DOHH2 (cell line): ENCODE results near the gene TNFSF8.

ENCODE experiments used
- H3F3A ChIP-seq: fragments of 200-600 bp; sonication (generic), shearing (Covaris generic); 2 replicates; pipeline ENCODE4 v1.6.0; 2016; ENCODE audit warnings: antibody characterized with exemption, mild to moderate bottlenecking; ENCODE audit not compliant: control insufficient read depth, insufficient read depth
- H3K27ac ChIP-seq: fragments of 200-600 bp; sonication (generic); 2 replicates; pipeline ENCODE4 v1.5.1; 2014; ENCODE audit warnings: low read depth, mild to moderate bottlenecking, low read length, moderate library complexity
- H3K27me3 ChIP-seq: fragments of 200-600 bp; sonication (generic); 2 replicates; pipeline ENCODE4 v1.6.1; 2014; ENCODE audit warnings: mild to moderate bottlenecking, low read length, mixed read lengths; ENCODE audit not compliant: control insufficient read depth
- H3K36me3 ChIP-seq: fragments of 200-600 bp; sonication (generic); 2 replicates; pipeline ENCODE4 v1.6.1; 2014; ENCODE audit warnings: mild to moderate bottlenecking, low read length, moderate library complexity, mixed read lengths; ENCODE audit not compliant: control insufficient read depth
- H3K4me1 ChIP-seq: fragments of 200-600 bp; sonication (generic); 2 replicates; pipeline ENCODE4 v1.6.1; 2014; ENCODE audit warnings: mild to moderate bottlenecking, low read length, mixed read lengths; ENCODE audit not compliant: control insufficient read depth
- H3K4me2 ChIP-seq: fragments of 200-600 bp; sonication (generic); 2 replicates; pipeline ENCODE4 v1.6.0; 2014; ENCODE audit warnings: mild to moderate bottlenecking, low read length, moderate library complexity
- H3K4me3 ChIP-seq: fragments of 200-600 bp; sonication (generic); 2 replicates; pipeline ENCODE4 v1.5.1; 2014; ENCODE audit warnings: mild to moderate bottlenecking, low read length, mixed read lengths
- H3K79me2 ChIP-seq: fragments of 200-600 bp; sonication (generic); 2 replicates; pipeline ENCODE4 v1.6.1; 2014; ENCODE audit warnings: mild to moderate bottlenecking, low read length, mixed read lengths; ENCODE audit not compliant: control insufficient read depth
- H3K9me2 ChIP-seq: fragments of 200-600 bp; sonication (generic); replicated peaks from 2 replicates; pipeline ENCODE4 v1.6.1; 2014; ENCODE audit warnings: mild to moderate bottlenecking, low read length, mixed read lengths; ENCODE audit not compliant: control insufficient read depth
- H3K9me3 ChIP-seq: fragments of 200-600 bp; sonication (generic); 2 replicates; pipeline ENCODE4 v1.6.1; 2014; ENCODE audit warnings: antibody characterized with exemption, low read length, mixed read lengths; ENCODE audit not compliant: control insufficient read depth, insufficient read depth
- H4K20me1 ChIP-seq: fragments of 200-600 bp; sonication (generic); 2 replicates; pipeline ENCODE4 v1.6.0; 2014; ENCODE audit warnings: low read depth, mild to moderate bottlenecking, antibody characterized with exemption, low read length, moderate library complexity; ENCODE audit not compliant: control insufficient read depth, insufficient read depth
- CTCF ChIP-seq: fragments of 200-600 bp; sonication (generic); IDR thresholded peaks from one replicate; pipeline ENCODE4 v1.5.1; 2014; ENCODE audit warnings: antibody characterized with exemption, mild to moderate bottlenecking, low read depth, low read length; ENCODE audit not compliant: poor library complexity, severe bottlenecking
- EZH2phosphoT487 ChIP-seq: fragments of 200-600 bp; sonication (generic); IDR thresholded peaks from 2 replicates; pipeline ENCODE4 v1.6.1; 2017; ENCODE audit warnings: borderline replicate concordance, mild to moderate bottlenecking, antibody characterized with exemption, low read length, moderate library complexity, mixed read lengths

TNFSF8 gene

GRCh38 chr9:114853071-114853855, 77.1 kb downstream of the TNFSF8 start:
- TF ChIP-seq EZH2phosphoT487 (no peak), CTCF (no peak)
- Histone ChIP-seq H3K27ac (no peak overlapping the region), H3K36me3 (no peaks in the 10 kb centered on the region), H3K4me1 (no peaks in the 10 kb centered on the region), H3K79me2 (no peaks in the 10 kb centered on the region), H4K20me1 (no peaks in the 10 kb centered on the region), H3K27me3 (0 out of 2 replicates have a peak, but pooled peaks cover 2% of the 10 kb centered on the region), H3K4me2 (no peak overlapping the region), H3K9me3 (no peaks in the 10 kb centered on the region), H3F3A (no peaks in the 10 kb centered on the region), H3K9me2 (no peaks in the 10 kb centered on the region), H3K4me3 (no peak overlapping the region)

GRCh38 chr9:114852050-114852594, 78.3 kb downstream of the TNFSF8 start:
- H4K20me1 ChIP-seq, result no peaks in the 10 kb centered on the region
- no peaks in the 10 kb centered on the region for H3K79me2 ChIP-seq
- no peak overlapping the region for H3K27ac ChIP-seq
- no peaks in the 10 kb centered on the region for H3K9me3 ChIP-seq
- TF ChIP-seq EZH2phosphoT487 (no peak), CTCF (no peak)
- no peaks in the 10 kb centered on the region for H3K36me3 ChIP-seq
- no peak overlapping the region for H3K4me3 ChIP-seq
- H3K4me2 ChIP-seq, result no peak overlapping the region
- H3K9me2 ChIP-seq, result no peaks in the 10 kb centered on the region
- H3K4me1 ChIP-seq, result no peaks in the 10 kb centered on the region
- no peaks in the 10 kb centered on the region for H3F3A ChIP-seq
- H3K27me3 ChIP-seq, result 0 out of 2 replicates have a peak, but pooled peaks cover 2% of the 10 kb centered on the region

GRCh38 chr9:114851306-114851705, 79.1 kb downstream of the TNFSF8 start:
- TF ChIP-seq CTCF, result no peak
- no peak for TF ChIP-seq EZH2phosphoT487
- H3K27ac ChIP-seq, result no peak overlapping the region

More at GRCh38 chr9:114851306-114851705, 79.1 kb downstream of the TNFSF8 start:
- H3K9me3 ChIP-seq, result no peaks in the 10 kb centered on the region
- H3K27me3 ChIP-seq, result 0 out of 2 replicates have a peak, but pooled peaks cover 2% of the 10 kb centered on the region
- H3F3A ChIP-seq, result no peaks in the 10 kb centered on the region
- H4K20me1 ChIP-seq, result no peaks in the 10 kb centered on the region
- no peak overlapping the region for H3K4me2 ChIP-seq
- H3K4me3 ChIP-seq, result no peak overlapping the region
- H3K4me1 ChIP-seq, result no peaks in the 10 kb centered on the region
- H3K9me2 ChIP-seq, result no peaks in the 10 kb centered on the region
- H3K79me2 ChIP-seq, result no peaks in the 10 kb centered on the region
- no peaks in the 10 kb centered on the region for H3K36me3 ChIP-seq
